ENCODE results near the gene TGFA.

DNA sequence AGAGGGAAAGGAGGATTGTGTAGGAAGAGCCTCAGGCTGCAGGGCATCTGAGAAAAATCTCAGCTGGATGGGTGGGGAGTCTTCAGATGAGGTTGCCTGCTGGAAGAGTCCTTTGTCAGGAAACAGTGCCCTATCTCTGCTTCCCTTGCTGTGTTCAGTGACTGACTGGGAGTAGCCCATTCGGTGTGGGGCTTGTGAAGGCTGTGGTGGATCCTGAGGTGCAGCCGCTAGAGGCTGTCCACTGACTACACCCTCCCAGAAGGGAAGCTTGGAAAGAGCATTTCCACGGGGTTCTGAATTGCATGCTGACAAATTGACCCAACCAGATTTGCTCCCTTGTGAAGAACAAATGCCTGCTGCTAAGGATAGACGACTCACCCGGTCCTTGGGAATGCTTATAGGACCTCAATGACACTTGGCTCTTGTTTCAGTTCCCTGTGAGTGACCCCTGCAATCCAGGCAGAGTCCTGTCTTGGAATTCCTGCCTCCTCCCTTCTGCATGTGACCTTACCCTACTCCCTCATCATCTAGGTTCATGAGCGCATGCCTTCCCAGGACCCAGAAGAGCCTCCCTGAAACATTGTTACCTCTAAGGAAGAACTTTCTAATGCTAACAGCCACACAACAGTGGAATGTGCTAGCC, 142.0 kb downstream of the TGFA start:
- TF ChIP-seq, protein P1, sequence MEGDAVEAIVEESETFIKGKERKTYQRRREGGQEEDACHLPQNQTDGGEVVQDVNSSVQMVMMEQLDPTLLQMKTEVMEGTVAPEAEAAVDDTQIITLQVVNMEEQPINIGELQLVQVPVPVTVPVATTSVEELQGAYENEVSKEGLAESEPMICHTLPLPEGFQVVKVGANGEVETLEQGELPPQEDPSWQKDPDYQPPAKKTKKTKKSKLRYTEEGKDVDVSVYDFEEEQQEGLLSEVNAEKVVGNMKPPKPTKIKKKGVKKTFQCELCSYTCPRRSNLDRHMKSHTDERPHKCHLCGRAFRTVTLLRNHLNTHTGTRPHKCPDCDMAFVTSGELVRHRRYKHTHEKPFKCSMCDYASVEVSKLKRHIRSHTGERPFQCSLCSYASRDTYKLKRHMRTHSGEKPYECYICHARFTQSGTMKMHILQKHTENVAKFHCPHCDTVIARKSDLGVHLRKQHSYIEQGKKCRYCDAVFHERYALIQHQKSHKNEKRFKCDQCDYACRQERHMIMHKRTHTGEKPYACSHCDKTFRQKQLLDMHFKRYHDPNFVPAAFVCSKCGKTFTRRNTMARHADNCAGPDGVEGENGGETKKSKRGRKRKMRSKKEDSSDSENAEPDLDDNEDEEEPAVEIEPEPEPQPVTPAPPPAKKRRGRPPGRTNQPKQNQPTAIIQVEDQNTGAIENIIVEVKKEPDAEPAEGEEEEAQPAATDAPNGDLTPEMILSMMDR (IDR thresholded peaks at IDR 0.05): no peak
- TF ChIP-seq POLR2AphosphoS5 (IDR thresholded peaks at IDR 0.05) (no peak), POLR2A (IDR thresholded peaks at IDR 0.05) (no peak)
